GM21367 (cell line): Measurements from ENCODE around the gene GDF10.

Experiments used
- ATAC-seq: cut with Tn5 transposase; IDR thresholded peaks from one replicate; pipeline ENCODE4 v1.9.1; 2021; ENCODE audit not compliant: unreplicated experiment

The GDF10 gene

GRCh38 chr10:47312663-47312995, 12.6 kb downstream of the GDF10 start:
- ATAC-seq: no peak

GRCh38 chr10:47314416-47314970, 14.5 kb downstream of the GDF10 start:
- no peak for ATAC-seq

GRCh38 chr10:47315421-47315820, 15.4 kb downstream of the GDF10 start:
- no peak for ATAC-seq

- no peak for ATAC-seq
These were observed 16.1 kb downstream of the GDF10 start for GRCh38 chr10:47316131-47316530.

GRCh38 chr10:47317251-47317650, 17.3 kb downstream of the GDF10 start:
- ATAC-seq: no peak

- no peak for ATAC-seq
These were observed 18.7 kb downstream of the GDF10 start for GRCh38 chr10:47318706-47319105.

GRCh38 chr10:47319784-47320183, 19.8 kb downstream of the GDF10 start:
- no peak for ATAC-seq

GRCh38 chr10:47320812-47321211, 20.8 kb downstream of the GDF10 start:
- no peak for ATAC-seq

GRCh38 chr10:47321521-47322195, 21.7 kb downstream of the GDF10 start:
- ATAC-seq: no peak

GRCh38 chr10:47322300-47323061, 22.5 kb downstream of the GDF10 start, which contains the start of gene GDF2:
Gene GDF2, plus strand, starts transcription at chr10:47322454. Its CDS starts 215 bp downstream, at chr10:47322669.
- ATAC-seq: no peak

- ATAC-seq: no peak
These were observed 23.1 kb downstream of the GDF10 start for GRCh38 chr10:47323087-47323486.

GRCh38 chr10:47323636-47324296, 23.8 kb downstream of the GDF10 start:
- no peak for ATAC-seq

- no peak for ATAC-seq
These were observed 25.6 kb downstream of the GDF10 start for GRCh38 chr10:47325303-47326291.

GRCh38 chr10:47326306-47326926, 26.4 kb downstream of the GDF10 start:
- ATAC-seq: no peak

- no peak for ATAC-seq
These were observed 26.9 kb downstream of the GDF10 start for GRCh38 chr10:47326927-47327330.

GRCh38 chr10:47329855-47330254, 29.9 kb downstream of the GDF10 start:
- ATAC-seq: no peak

- ATAC-seq: no peak
These were observed 30.4 kb downstream of the GDF10 start for GRCh38 chr10:47330366-47330765.

- no peak for ATAC-seq
These were observed 30.8 kb downstream of the GDF10 start for GRCh38 chr10:47330804-47331203.

GRCh38 chr10:47331491-47331890, 31.5 kb downstream of the GDF10 start:
- no peak for ATAC-seq

GRCh38 chr10:47331954-47332353, 32.0 kb downstream of the GDF10 start:
- no peak for ATAC-seq
